ENCODE measurements around the gene TMPRSS15.

TMPRSS15 gene

GRCh38 chr21:18356801-18357200 is 46.8 kb downstream of the TMPRSS15 start:
- ChIA-PET POLR2A (ENCODE audit: low non-redundant PET) (no interaction called here), CTCF (no interaction called here)
- no peak for DNase-seq (ENCODE audit: low spot score)
- TF ChIP-seq, protein P1, sequence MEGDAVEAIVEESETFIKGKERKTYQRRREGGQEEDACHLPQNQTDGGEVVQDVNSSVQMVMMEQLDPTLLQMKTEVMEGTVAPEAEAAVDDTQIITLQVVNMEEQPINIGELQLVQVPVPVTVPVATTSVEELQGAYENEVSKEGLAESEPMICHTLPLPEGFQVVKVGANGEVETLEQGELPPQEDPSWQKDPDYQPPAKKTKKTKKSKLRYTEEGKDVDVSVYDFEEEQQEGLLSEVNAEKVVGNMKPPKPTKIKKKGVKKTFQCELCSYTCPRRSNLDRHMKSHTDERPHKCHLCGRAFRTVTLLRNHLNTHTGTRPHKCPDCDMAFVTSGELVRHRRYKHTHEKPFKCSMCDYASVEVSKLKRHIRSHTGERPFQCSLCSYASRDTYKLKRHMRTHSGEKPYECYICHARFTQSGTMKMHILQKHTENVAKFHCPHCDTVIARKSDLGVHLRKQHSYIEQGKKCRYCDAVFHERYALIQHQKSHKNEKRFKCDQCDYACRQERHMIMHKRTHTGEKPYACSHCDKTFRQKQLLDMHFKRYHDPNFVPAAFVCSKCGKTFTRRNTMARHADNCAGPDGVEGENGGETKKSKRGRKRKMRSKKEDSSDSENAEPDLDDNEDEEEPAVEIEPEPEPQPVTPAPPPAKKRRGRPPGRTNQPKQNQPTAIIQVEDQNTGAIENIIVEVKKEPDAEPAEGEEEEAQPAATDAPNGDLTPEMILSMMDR (conservative IDR thresholded peaks at IDR 0.05; ENCODE audit: low read depth): no peak
- no peak overlapping the region for H3K27ac ChIP-seq

DNA sequence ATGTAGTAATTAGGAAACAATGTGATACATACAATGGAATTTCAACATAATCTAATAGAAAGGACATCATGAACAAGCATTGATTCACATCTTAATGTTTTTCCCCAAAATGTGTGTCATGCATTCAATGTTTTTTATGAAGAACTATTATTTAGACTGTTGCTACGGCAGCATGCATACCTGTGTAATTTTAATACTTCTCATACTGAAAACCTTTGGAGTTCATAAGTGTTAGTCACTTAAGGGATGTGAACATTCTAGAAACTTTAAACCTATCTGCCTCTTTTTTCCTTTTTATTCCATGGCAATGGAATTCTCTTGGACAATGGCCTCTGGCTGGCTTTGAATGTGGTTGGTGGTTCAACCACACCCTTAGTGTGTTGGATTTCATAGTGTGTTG is 48.6 kb downstream of the TMPRSS15 start:
- ChIA-PET POLR2A (ENCODE audit: low non-redundant PET) (no interaction called here), CTCF (no interaction called here)
- H3K27ac ChIP-seq: no peak overlapping the region
- DNase-seq (ENCODE audit: low spot score): peak; percentile 1
- TF ChIP-seq, protein P1 (conservative IDR thresholded peaks at IDR 0.05; ENCODE audit: low read depth): no peak

DNA sequence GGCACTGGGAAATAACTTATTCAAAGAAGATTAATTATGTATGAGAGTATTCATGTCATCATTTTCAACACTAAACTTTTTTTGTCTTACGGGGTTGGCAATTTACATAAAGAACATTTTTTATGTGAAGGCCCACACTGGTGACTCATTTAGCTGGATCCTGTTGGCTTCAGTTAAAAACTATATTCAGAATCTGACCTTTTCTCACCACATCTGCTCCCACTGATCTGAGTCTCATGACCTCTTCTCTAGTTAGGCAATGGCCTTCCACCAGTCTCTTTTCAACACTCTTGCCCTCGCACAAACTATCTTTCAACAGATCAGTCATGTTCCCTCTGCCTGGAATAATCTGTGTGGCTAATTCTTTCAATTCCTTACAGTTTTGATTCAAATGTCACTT is 53.4 kb downstream of the TMPRSS15 start:
- no peak overlapping the region for H3K27ac ChIP-seq
- no peak for DNase-seq (ENCODE audit: low spot score)
- ChIA-PET CTCF (no interaction called here), POLR2A (ENCODE audit: low non-redundant PET) (no interaction called here)
- TF ChIP-seq, protein P1 (conservative IDR thresholded peaks at IDR 0.05; ENCODE audit: low read depth): no peak

GRCh38 chr21:18349468-18349867 is 54.1 kb downstream of the TMPRSS15 start:
- DNase-seq (ENCODE audit: low spot score): no peak
- TF ChIP-seq, protein P1 (conservative IDR thresholded peaks at IDR 0.05; ENCODE audit: low read depth): no peak
- CTCF ChIA-PET: interaction anchor here (0.6 kb wide), 1 partner anchor 1294 kb away, joined by 3 read pairs; no protein-coding TSS in a partner anchor
- no peak overlapping the region for H3K27ac ChIP-seq
- POLR2A ChIA-PET (ENCODE audit: low non-redundant PET): no interaction called here

- no peak overlapping the region for H3K27ac ChIP-seq
- CTCF ChIA-PET: no interaction called here
- TF ChIP-seq, protein P1 (conservative IDR thresholded peaks at IDR 0.05; ENCODE audit: low read depth): no peak
- no peak for DNase-seq (ENCODE audit: low spot score)
- POLR2A ChIA-PET (ENCODE audit: low non-redundant PET): no interaction called here
Observed at GRCh38 chr21:18340387-18340942, 63.1 kb downstream of the TMPRSS15 start.

DNA sequence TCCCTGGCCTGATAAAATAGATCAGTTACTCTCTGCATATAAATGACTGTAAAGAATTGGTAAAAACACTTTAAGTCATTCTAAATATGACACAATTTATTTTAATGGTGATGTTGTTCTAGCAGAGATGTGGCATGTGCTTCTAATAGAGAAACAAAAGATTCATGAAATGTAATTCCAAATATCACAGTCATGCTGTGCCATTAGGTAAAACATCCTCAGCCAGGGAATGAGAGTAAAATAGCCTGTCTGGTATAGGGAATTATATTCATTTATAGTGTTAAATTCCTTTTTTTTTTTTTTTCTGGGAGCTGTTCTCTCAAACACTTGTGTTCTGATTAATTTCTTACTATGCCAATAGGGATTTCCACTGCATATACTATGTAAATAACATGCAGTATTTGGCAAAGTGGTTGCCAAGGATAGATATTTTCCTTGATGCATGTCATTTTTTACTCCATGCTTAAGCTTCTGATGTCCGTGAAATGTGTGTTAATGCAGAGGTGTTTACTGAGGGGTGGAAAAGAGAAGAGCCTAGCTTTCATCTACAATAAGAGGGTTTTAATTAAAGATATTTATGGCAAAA is 67.8 kb downstream of the TMPRSS15 start:
- no peak for DNase-seq (ENCODE audit: low spot score)
- no peak overlapping the region for H3K27ac ChIP-seq
- ChIA-PET POLR2A (ENCODE audit: low non-redundant PET) (no interaction called here), CTCF (interaction anchor here (0.6 kb wide), 1 partner anchor 294 kb away, joined by 3 read pairs; no protein-coding TSS in a partner anchor)
- TF ChIP-seq, protein P1 (conservative IDR thresholded peaks at IDR 0.05; ENCODE audit: low read depth): no peak

Measured in RWPE1 (cell line).